Ramos (cell line): ENCODE measurements around the gene UCMA.
"Not testable (repeated sequence)": the region's sequence is repeated elsewhere in the genome, so short reads cannot be mapped to it uniquely, and the experiment has no call there.

ENCODE experiments used
- in situ Hi-C: fragments of 300-500 bp; cut with MboI; formaldehyde crosslinking; loops from one replicate; pipeline ENCODE4 v1.14.3; 2022; ENCODE audit warnings: low sequenced_read_pairs; ENCODE audit not compliant: unreplicated experiment

Gene UCMA

GRCh38 chr10:13234736-13235135, 562 bp upstream of the UCMA start:
- in situ Hi-C loops, result not testable (repeated sequence)

- in situ Hi-C loops, result no loop called here
Observed at GRCh38 chr10:13233358-13233757, 816 bp downstream of the UCMA start.

- in situ Hi-C loops, result no loop called here
Observed at GRCh38 chr10:13231808-13232207, 2.4 kb downstream of the UCMA start.

GRCh38 chr10:13231190-13231589, 3.0 kb downstream of the UCMA start:
- in situ Hi-C loops, result no loop called here

- in situ Hi-C loops, result no loop called here
Observed at GRCh38 chr10:13227031-13227430, 7.1 kb downstream of the UCMA start.

GRCh38 chr10:13225601-13226000, 8.6 kb downstream of the UCMA start:
- in situ Hi-C loops, result no loop called here

- in situ Hi-C loops, result no loop called here
Observed at GRCh38 chr10:13224210-13224995, 9.8 kb downstream of the UCMA start.

- in situ Hi-C loops, result no loop called here
Observed at GRCh38 chr10:13223241-13223640, 10.9 kb downstream of the UCMA start.

GRCh38 chr10:13222566-13222965, 11.6 kb downstream of the UCMA start:
- in situ Hi-C loops, result no loop called here

- in situ Hi-C loops, result no loop called here
Observed at GRCh38 chr10:13222151-13222550, 12.0 kb downstream of the UCMA start.

- in situ Hi-C loops, result no loop called here
Observed at GRCh38 chr10:13221572-13221971, 12.6 kb downstream of the UCMA start.

GRCh38 chr10:13219685-13220670, 14.2 kb downstream of the UCMA start:
- in situ Hi-C loops, result no loop called here

- in situ Hi-C loops, result no loop called here
Observed at GRCh38 chr10:13218878-13219277, 15.3 kb downstream of the UCMA start.

GRCh38 chr10:13213163-13213562, 21.0 kb downstream of the UCMA start:
- in situ Hi-C loops, result no loop called here

- in situ Hi-C loops, result no loop called here
Observed at GRCh38 chr10:13206546-13207443, 27.4 kb downstream of the UCMA start.

- in situ Hi-C loops, result no loop called here
Observed at GRCh38 chr10:13206091-13206490, 28.1 kb downstream of the UCMA start.

- in situ Hi-C loops, result no loop called here
Observed at GRCh38 chr10:13201132-13201531, 33.0 kb downstream of the UCMA start.

- in situ Hi-C loops, result no loop called here
Observed at GRCh38 chr10:13195016-13195415, 39.2 kb downstream of the UCMA start.

- in situ Hi-C loops, result no loop called here
Observed at GRCh38 chr10:13193637-13194036, 40.5 kb downstream of the UCMA start.

GRCh38 chr10:13191362-13191761, 42.8 kb downstream of the UCMA start:
- in situ Hi-C loops, result no loop called here
